Left ventricle myocardium inferior (tissue), 1 donor: ENCODE measurements around the gene TOM1L2. TPM values are rescaled to one million over a fixed set of nuclear protein-coding genes. Genes with fewer than 3 reads are reported as not detected.
A peak's percentile ranks its signal among the peaks of the same experiment; 100 is the strongest.

ENCODE experiments used
- DNase-seq: peaks from one replicate; pipeline ENCODE4 v3.0.0-alpha.2; 2020
- H3K27ac ChIP-seq: fragments of 200-600 bp; replicated peaks from 2 replicates; pipeline ENCODE4 v1.8.0; 2021
- H3K27me3 ChIP-seq: fragments of 200-600 bp; 2 replicates; pipeline ENCODE4 v1.8.0; 2021; ENCODE audit warnings: low read depth
- H3K36me3 ChIP-seq: fragments of 200-600 bp; 2 replicates; pipeline ENCODE4 v1.8.0; 2021
- H3K4me1 ChIP-seq: fragments of 200-600 bp; 2 replicates; pipeline ENCODE4 v1.8.0; 2021
- H3K4me3 ChIP-seq: fragments of 200-600 bp; 2 replicates; pipeline ENCODE4 v1.8.0; 2021; ENCODE audit warnings: mild to moderate bottlenecking, moderate library complexity
- H3K9me3 ChIP-seq: fragments of 200-600 bp; replicated peaks from 2 replicates; pipeline ENCODE4 v1.8.0; 2021
- CTCF ChIP-seq: fragments of 200-600 bp; IDR thresholded peaks from 2 replicates; pipeline ENCODE4 v1.8.0; 2021; ENCODE audit warnings: antibody characterized with exemption, mild to moderate bottlenecking, borderline replicate concordance
- intact Hi-C: fragments of 100-400 bp; cut with micrococcal nuclease; formaldehyde crosslinking; loops from one replicate; pipeline ENCODE4 v1.11.0; 2022
- total RNA-seq: library from RNA; stranded (reverse); fragmentation: NEBNext Ultra II Directional; extraction: Animal tissue kit (Norgen Biotek cat#: 25700); gene quantifications from one replicate; pipeline ENCODE4 v1.2.1, GENCODE V29; 2021
- donor health status: DM: no; HTN: yes; CAD: no; lungs with severe emphysema.

TOM1L2 gene
- total RNA-seq, 1 donor from 2014 or later: 284 TPM

- no peak for TF ChIP-seq CTCF
- Histone ChIP-seq H3K4me3 (no peak overlapping the region), H3K36me3 (no peaks in the 10 kb centered on the region), H3K9me3 (no peaks in the 10 kb centered on the region), H3K27ac (no peak overlapping the region), H3K4me1 (peaks cover 92% of the 10 kb centered on the region), H3K27me3 (no peaks in the 10 kb centered on the region)
- no peak for DNase-seq
- intact Hi-C loops: no loop called here
Measured at GRCh38 chr17:17933775-17934174, 38.4 kb downstream of the TOM1L2 start.

- intact Hi-C loops: no loop called here
- Histone ChIP-seq H3K4me3 (no peak overlapping the region), H3K4me1 (peaks cover 94% of the 10 kb centered on the region), H3K27ac (peak overlapping the region; percentile 86), H3K36me3 (no peaks in the 10 kb centered on the region), H3K9me3 (no peaks in the 10 kb centered on the region), H3K27me3 (no peaks in the 10 kb centered on the region)
- DNase-seq: no peak
- no peak for TF ChIP-seq CTCF
Measured at GRCh38 chr17:17931159-17931558, 41.0 kb downstream of the TOM1L2 start.

DNA sequence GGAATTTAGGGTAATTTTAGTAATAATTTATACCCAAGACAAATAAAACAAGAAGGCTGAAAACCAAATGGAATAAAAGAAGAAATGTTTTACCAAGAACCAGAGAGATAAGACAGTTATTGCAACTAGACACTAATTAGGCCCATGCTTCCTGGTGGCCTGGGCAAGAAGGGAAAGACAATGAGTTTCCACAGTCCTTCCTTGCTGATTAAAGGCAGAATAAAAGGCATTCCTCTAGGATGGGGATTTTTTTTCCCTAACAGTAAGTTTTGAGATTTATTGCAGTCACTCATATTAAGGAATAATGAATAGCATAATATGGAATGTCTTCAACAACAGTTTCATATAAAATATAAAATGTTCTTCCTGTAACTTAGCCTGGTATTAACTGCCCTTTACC, 41.5 kb downstream of the TOM1L2 start:
- Histone ChIP-seq H3K4me3 (no peak overlapping the region), H3K9me3 (no peaks in the 10 kb centered on the region), H3K27ac (peak overlapping the region; percentile 86), H3K4me1 (peaks cover 94% of the 10 kb centered on the region), H3K36me3 (no peaks in the 10 kb centered on the region), H3K27me3 (no peaks in the 10 kb centered on the region)
- no peak for DNase-seq
- intact Hi-C loops: no loop called here
- no peak for TF ChIP-seq CTCF

DNA sequence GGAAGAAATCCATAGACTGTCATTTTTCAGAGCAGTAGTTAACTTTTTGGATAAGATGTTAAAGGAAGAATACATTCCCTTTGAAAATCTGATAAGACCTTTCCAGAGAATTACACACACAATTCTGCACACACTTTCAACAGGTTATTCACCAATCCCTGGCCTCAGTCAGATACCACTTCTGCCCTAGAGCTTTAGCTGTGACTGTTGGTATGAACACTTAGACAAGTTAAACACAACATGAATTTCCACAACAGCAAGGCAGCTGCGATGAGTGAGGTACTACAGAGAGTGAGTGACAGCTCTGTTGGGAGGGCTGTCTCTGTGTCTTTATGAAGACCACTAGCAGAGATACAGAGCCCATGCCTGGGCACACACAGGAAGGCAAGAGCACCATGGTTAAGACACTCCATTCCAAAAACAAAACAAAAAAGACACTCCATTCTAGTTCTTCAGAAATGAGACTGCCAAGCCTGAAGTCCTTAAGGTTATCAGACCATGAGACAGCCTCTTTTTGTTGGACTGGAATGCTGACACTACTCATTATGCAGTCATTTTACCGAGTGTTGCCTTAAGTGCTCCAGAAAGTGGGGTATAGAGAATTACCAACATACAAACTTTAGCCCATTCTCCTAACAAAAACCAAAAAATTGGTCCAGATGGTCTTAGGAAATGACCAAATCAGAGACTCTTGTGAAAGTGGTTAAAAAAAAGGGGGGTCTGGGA, 42.4 kb downstream of the TOM1L2 start:
- intact Hi-C loops: no loop called here
- TF ChIP-seq CTCF: no peak
- H3K4me3 ChIP-seq: no peak overlapping the region
- no peak for DNase-seq
- H3K9me3 ChIP-seq: no peaks in the 10 kb centered on the region
- H3K27ac ChIP-seq: peak overlapping the region; percentile 86
- no peaks in the 10 kb centered on the region for H3K27me3 ChIP-seq
- no peaks in the 10 kb centered on the region for H3K36me3 ChIP-seq
- peaks cover 89% of the 10 kb centered on the region for H3K4me1 ChIP-seq

DNA sequence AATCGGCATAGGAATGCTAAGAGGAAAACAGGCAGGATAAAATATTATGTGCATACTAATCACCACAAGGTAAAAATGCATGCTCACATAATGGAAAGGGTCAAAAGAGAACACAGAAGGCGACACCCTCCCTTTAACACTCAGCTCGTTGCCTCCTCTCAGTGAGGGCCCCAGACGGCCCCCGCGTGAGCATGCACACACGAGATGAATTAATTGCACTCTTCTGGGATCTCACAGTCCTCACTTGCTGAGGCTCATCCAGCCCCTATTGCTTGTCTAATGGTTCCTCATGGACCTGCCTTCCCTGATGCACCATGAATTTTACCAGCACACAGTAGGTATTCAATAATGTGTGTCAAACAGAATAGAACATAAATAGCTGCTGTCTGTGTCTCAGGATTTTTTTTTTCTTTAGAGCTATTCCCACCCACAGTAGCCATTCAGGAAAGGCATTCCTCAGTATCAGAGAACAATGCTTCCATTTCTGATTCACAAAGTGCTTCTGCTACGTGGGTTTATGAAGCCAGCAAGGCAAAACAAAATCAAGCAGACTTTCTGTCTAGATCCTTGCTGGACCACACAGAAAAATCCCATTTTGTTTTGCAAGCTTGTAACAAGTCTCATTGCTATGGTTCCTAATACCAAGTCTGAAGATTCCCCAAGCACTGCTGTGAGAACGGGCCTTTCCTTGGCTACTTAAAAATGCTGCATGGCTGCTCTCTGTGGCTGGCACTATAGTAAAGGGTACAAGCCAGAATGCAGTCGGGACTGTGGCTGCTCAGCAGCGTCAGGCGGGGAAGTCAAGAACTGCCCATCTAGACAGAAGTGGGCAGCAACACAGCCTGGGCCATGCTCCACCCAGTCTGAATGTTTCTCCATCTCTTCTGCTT, 43.6 kb downstream of the TOM1L2 start:
- Histone ChIP-seq H3K4me1 (peaks cover 86% of the 10 kb centered on the region), H3K27ac (peak overlapping the region; percentile 86), H3K27me3 (no peaks in the 10 kb centered on the region), H3K4me3 (no peak overlapping the region), H3K36me3 (no peaks in the 10 kb centered on the region), H3K9me3 (no peaks in the 10 kb centered on the region)
- intact Hi-C loops: no loop called here
- no peak for DNase-seq
- TF ChIP-seq CTCF: no peak
